Ishikawa (cell line): ENCODE results near the gene GJA4.

Experiments used
- CEBPB ChIP-seq: IDR thresholded peaks from 2 replicates; pipeline ENCODE4 v1.6.1; 2012
- CREB1 ChIP-seq: IDR thresholded peaks from 2 replicates; pipeline ENCODE4 v1.6.1; 2012; ENCODE audit warnings: low read depth
- EGR1 ChIP-seq: IDR thresholded peaks from 2 replicates; pipeline ENCODE4 v1.6.1; 2012
- EP300 ChIP-seq: IDR thresholded peaks from 2 replicates; pipeline ENCODE4 v1.6.1; 2012; ENCODE audit warnings: borderline replicate concordance
- FOXM1 ChIP-seq: IDR thresholded peaks from 2 replicates; pipeline ENCODE4 v1.6.1; 2012; ENCODE audit warnings: low read depth, borderline replicate concordance
- NFIC ChIP-seq: IDR thresholded peaks from 2 replicates; pipeline ENCODE4 v1.6.1; 2012
- RAD21 ChIP-seq: IDR thresholded peaks from 2 replicates; pipeline ENCODE4 v1.6.1; 2012; ENCODE audit warnings: low read depth
- TAF1 ChIP-seq: IDR thresholded peaks from 2 replicates; pipeline ENCODE4 v1.6.1; 2012; ENCODE audit warnings: low read depth, mild to moderate bottlenecking
- TCF12 ChIP-seq: IDR thresholded peaks from 2 replicates; pipeline ENCODE4 v1.6.1; 2012; ENCODE audit warnings: low read depth
- TEAD4 ChIP-seq: IDR thresholded peaks from 2 replicates; pipeline ENCODE4 v1.6.1; 2012
- YY1 ChIP-seq: IDR thresholded peaks from 2 replicates; pipeline ENCODE4 v1.6.1; 2012; ENCODE audit warnings: low read depth
- ZBTB7A ChIP-seq: IDR thresholded peaks from 2 replicates; pipeline ENCODE4 v1.6.1; 2012; ENCODE audit warnings: low read depth
- TF ChIP-seq, protein P1 (sequence below): IDR thresholded peaks from 2 replicates; pipeline ENCODE4 v1.6.1; 2012; ENCODE audit warnings: low read depth, mild to moderate bottlenecking
- TF ChIP-seq, protein P2 (sequence below): IDR thresholded peaks from 2 replicates; pipeline ENCODE4 v1.6.1; 2012
- TF ChIP-seq, protein P3 (sequence below): IDR thresholded peaks from 2 replicates; pipeline ENCODE4 v1.6.1; 2012

GJA4 gene

DNA sequence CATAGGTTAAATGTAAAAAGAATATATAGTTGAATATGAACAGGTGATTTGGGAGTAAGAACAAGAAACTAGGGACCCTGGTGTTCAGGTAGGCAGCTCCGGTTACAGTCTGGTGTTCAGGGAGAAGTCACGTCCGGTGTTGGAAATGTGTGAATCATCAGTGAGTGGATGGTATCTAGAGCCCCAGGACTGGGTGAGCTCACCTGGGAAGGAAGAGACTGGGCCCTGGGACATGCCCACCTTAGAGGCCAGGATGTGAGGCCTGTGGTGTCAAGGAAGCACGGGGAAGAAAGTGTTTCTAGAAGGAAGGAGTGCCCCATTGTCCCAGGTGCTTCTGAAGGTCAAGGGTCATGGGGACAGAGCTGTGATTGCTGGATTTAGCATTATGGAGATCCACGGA, 13.3 kb upstream of the GJA4 start:
- no peak for TF ChIP-seq EP300
- TF ChIP-seq CEBPB: no peak
- TF ChIP-seq YY1: no peak
- TF ChIP-seq, protein P1, sequence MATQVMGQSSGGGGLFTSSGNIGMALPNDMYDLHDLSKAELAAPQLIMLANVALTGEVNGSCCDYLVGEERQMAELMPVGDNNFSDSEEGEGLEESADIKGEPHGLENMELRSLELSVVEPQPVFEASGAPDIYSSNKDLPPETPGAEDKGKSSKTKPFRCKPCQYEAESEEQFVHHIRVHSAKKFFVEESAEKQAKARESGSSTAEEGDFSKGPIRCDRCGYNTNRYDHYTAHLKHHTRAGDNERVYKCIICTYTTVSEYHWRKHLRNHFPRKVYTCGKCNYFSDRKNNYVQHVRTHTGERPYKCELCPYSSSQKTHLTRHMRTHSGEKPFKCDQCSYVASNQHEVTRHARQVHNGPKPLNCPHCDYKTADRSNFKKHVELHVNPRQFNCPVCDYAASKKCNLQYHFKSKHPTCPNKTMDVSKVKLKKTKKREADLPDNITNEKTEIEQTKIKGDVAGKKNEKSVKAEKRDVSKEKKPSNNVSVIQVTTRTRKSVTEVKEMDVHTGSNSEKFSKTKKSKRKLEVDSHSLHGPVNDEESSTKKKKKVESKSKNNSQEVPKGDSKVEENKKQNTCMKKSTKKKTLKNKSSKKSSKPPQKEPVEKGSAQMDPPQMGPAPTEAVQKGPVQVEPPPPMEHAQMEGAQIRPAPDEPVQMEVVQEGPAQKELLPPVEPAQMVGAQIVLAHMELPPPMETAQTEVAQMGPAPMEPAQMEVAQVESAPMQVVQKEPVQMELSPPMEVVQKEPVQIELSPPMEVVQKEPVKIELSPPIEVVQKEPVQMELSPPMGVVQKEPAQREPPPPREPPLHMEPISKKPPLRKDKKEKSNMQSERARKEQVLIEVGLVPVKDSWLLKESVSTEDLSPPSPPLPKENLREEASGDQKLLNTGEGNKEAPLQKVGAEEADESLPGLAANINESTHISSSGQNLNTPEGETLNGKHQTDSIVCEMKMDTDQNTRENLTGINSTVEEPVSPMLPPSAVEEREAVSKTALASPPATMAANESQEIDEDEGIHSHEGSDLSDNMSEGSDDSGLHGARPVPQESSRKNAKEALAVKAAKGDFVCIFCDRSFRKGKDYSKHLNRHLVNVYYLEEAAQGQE: no peak
- no peak for TF ChIP-seq FOXM1
- TF ChIP-seq, protein P2, sequence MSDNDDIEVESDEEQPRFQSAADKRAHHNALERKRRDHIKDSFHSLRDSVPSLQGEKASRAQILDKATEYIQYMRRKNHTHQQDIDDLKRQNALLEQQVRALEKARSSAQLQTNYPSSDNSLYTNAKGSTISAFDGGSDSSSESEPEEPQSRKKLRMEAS: no peak
- TF ChIP-seq RAD21: no peak
- TF ChIP-seq TCF12: no peak
- TF ChIP-seq, protein P3, sequence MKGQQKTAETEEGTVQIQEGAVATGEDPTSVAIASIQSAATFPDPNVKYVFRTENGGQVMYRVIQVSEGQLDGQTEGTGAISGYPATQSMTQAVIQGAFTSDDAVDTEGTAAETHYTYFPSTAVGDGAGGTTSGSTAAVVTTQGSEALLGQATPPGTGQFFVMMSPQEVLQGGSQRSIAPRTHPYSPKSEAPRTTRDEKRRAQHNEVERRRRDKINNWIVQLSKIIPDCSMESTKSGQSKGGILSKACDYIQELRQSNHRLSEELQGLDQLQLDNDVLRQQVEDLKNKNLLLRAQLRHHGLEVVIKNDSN: no peak
- no peak for TF ChIP-seq EGR1
- TF ChIP-seq TAF1: no peak
- no peak for TF ChIP-seq CREB1
- TF ChIP-seq TEAD4: no peak
- no peak for TF ChIP-seq ZBTB7A
- TF ChIP-seq NFIC: no peak

DNA sequence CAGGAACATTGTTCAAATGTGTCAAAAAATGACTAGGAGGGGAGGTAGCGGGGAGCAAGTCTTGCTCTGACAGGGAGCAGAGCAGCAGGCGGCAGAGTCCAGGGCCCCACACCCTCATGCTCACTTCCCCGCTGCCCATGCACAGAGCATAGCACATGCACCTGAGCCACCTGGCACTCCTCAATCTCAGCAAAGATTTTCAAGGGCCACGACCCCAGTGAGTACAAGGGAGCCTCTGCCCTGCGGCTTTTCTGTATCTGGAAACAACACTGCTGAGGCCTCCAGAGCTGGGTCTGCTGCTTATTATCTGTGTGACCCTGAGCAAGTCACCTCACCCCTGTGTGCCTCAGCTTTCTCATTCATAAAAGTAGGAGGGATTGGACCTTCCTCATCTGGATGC, 12.8 kb upstream of the GJA4 start:
- TF ChIP-seq NFIC (no peak), FOXM1 (no peak), YY1 (no peak), ZBTB7A (no peak), RAD21 (no peak), TAF1 (no peak), EGR1 (no peak), EP300 (no peak)
- TF ChIP-seq, protein P2: no peak

DNA sequence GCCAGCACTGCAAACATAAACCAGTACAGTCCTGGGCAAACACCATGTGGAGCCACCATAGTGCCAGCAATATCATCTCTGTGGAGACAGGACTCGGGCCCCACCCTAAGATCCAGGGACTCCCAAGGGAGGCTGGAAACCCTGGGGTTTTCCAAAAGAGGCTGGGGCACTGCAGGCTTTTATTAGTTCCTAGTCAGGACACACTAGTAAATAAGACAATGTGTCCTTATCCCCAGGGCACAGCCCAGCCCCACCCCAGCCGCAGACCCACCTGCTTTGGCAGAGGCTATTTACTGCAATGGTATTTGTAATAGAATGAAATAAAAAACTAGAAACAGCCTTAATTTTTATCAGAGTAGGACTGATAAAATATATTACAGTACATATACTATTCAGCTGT, 12.3 kb upstream of the GJA4 start:
- TF ChIP-seq ZBTB7A (no peak), YY1 (no peak), TAF1 (no peak), FOXM1 (no peak), CEBPB (no peak), TCF12 (no peak), RAD21 (no peak)
- TF ChIP-seq, protein P2: no peak
- TF ChIP-seq, protein P3: no peak
- TF ChIP-seq, protein P1: no peak

DNA sequence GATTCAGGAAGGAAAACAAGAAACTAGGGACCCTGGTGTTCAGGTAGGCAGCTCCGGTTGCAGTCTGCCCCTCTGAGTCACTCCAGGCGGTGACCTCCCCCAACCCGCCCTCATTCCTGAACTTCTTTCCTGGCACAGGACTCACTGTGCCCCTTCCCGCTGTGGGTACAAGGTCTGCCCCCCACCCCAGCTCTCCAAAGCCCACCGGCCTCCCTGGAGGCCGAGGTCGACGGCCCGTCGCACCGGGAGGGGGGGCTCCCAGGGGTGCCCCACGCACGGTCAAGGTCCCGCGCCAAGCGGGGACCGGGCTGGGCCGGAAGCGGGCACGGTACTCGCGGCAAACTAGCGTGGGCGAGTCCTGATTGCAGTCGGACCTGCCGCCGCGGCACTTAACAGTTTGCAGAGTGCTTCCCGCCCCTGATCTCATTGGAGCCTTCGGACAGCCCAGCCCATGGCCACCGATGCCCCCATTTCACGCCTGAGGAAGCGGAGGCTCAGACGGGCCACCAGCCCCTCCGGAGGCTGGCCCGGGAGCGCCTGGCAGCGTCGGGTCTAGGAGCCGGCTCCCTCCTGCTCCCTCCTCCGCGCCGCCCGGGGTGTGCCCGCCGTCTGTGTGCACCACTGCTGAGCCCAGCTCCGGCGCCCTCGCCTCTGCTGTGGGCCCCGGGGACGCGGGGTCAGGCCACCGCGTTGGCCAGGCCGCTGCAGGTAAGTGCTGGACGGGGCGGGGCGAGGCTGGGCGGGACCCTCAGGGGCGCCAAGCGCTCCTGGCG, 11.5 kb upstream of the GJA4 start, which contains the start of gene GJB3:
GJB3 (plus strand) TSS at position 144 of the 773 bp plus-strand sequence. CDS start 3,549 bp downstream, outside the sequence.
- TF ChIP-seq EGR1: peak; percentile 71
- peak; percentile 33; the same call in 1 of the 2 replicates for TF ChIP-seq NFIC
- no peak; the same call in 1 of the 2 replicates for TF ChIP-seq EP300
- TF ChIP-seq FOXM1: no peak
- TF ChIP-seq CREB1: no peak
- TF ChIP-seq TEAD4: no peak
- 0 out of 2 replicates have a peak, but pooled peaks have one; percentile 39 for TF ChIP-seq TCF12
- TF ChIP-seq, protein P2: 0 out of 2 replicates have a peak, but pooled peaks have one; percentile 33

DNA sequence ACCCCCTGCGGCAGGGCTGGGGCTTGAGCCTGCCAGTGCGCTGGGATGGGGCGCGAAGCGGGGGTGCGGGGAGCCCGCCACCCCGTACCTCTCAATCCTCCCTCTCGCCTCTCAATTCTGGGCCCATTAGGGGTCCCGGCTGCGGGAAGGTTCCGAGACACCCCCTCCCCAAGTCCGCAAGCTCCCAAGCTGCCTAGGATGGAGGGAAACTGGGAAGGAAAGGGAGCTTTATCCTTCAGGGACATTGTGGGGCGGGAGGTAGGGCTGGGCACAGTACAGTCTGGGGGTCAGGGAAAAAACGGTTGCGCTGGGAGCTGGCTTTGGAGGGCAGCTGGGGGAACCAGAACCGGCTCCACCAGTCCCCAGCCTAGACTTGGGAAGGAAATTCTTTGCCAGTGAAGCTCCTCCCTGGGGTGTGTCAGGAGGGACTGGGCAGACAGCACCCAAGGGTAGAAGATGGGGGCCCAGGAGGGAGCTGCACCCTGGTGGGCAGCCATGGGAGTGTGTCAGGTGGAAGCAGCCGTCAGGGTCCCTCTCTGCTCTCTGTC, 10.9 kb upstream of the GJA4 start:
- TF ChIP-seq TCF12: no peak
- TF ChIP-seq, protein P3: no peak
- TF ChIP-seq CREB1: no peak
- no peak for TF ChIP-seq TEAD4
- TF ChIP-seq, protein P1: no peak
- no peak for TF ChIP-seq TAF1
- TF ChIP-seq RAD21: no peak
- TF ChIP-seq EGR1: no peak
- no peak; the same call in 1 of the 2 replicates for TF ChIP-seq ZBTB7A
- TF ChIP-seq, protein P2: no peak
- TF ChIP-seq EP300: no peak
- no peak for TF ChIP-seq FOXM1
- no peak for TF ChIP-seq NFIC
- TF ChIP-seq YY1: no peak
- no peak for TF ChIP-seq CEBPB
